Measurements from ENCODE around the gene EPN2. TPM values are rescaled to one million over a fixed set of nuclear protein-coding genes. Genes with fewer than 3 reads are reported as not detected.
A peak's percentile ranks its signal among the peaks of the same experiment; 100 is the strongest.

Gene EPN2
- polyA plus RNA-seq, 4 donors, result 45.2 to 52.9 (median 47.5) TPM

GRCh38 chr17:19361326-19361725 is 124.2 kb downstream of the EPN2 start:
- no peak for DNase-seq (ENCODE audit: low read depth in 4 of 4, low spot score in 2 of 4)

GRCh38 chr17:19361944-19362276 is 124.7 kb downstream of the EPN2 start:
- DNase-seq (ENCODE audit: low read depth in 4 of 4, low spot score in 2 of 4), result no peak

GRCh38 chr17:19362277-19363113 is 125.3 kb downstream of the EPN2 start, which contains the start of gene B9D1:
B9D1 (minus strand) TSS chr17:19362723; CDS start chr17:19362569, 154 bp downstream.
- DNase-seq (ENCODE audit: low read depth in 4 of 4, low spot score in 2 of 4), result peak; percentile 85 to 94 (median 90)

- DNase-seq (ENCODE audit: low read depth in 4 of 4, low spot score in 2 of 4), result no peak
Observed at GRCh38 chr17:19363114-19363438, 125.9 kb downstream of the EPN2 start.

- DNase-seq (ENCODE audit: low read depth in 4 of 4, low spot score in 2 of 4), result no peak
Observed at GRCh38 chr17:19363460-19364035, 126.4 kb downstream of the EPN2 start.

GRCh38 chr17:19364699-19365498 is 127.7 kb downstream of the EPN2 start:
- no peak for DNase-seq (ENCODE audit: low read depth in 4 of 4, low spot score in 2 of 4)

- DNase-seq (ENCODE audit: low read depth in 4 of 4, low spot score in 2 of 4), result no peak
Observed at GRCh38 chr17:19365499-19365817, 128.3 kb downstream of the EPN2 start.

GRCh38 chr17:19365833-19366636 is 128.9 kb downstream of the EPN2 start:
- DNase-seq (ENCODE audit: low read depth in 4 of 4, low spot score in 2 of 4), result no peak

- no peak for DNase-seq (ENCODE audit: low read depth in 4 of 4, low spot score in 2 of 4)
Observed at GRCh38 chr17:19366637-19366972, 129.4 kb downstream of the EPN2 start.

GRCh38 chr17:19368229-19368628 is 131.1 kb downstream of the EPN2 start:
- DNase-seq (ENCODE audit: low read depth in 4 of 4, low spot score in 2 of 4), result no peak

- DNase-seq (ENCODE audit: low read depth in 4 of 4, low spot score in 2 of 4), result no peak
Observed at GRCh38 chr17:19369107-19369778, 132.1 kb downstream of the EPN2 start.

- DNase-seq (ENCODE audit: low read depth in 4 of 4, low spot score in 2 of 4), result no peak
Observed at GRCh38 chr17:19369846-19370492, 132.8 kb downstream of the EPN2 start.

GRCh38 chr17:19370493-19370960 is 133.4 kb downstream of the EPN2 start:
- DNase-seq (ENCODE audit: low read depth in 4 of 4, low spot score in 2 of 4), result no peak

GRCh38 chr17:19371259-19372010 is 134.3 kb downstream of the EPN2 start:
- DNase-seq (ENCODE audit: low read depth in 4 of 4, low spot score in 2 of 4), result no peak

GRCh38 chr17:19372011-19372370 is 134.8 kb downstream of the EPN2 start:
- DNase-seq (ENCODE audit: low read depth in 4 of 4, low spot score in 2 of 4), result no peak

GRCh38 chr17:19372439-19372838 is 135.3 kb downstream of the EPN2 start:
- DNase-seq (ENCODE audit: low read depth in 4 of 4, low spot score in 2 of 4), result no peak

GRCh38 chr17:19372866-19373504 is 135.8 kb downstream of the EPN2 start:
- no peak for DNase-seq (ENCODE audit: low read depth in 4 of 4, low spot score in 2 of 4)

GRCh38 chr17:19374136-19374535 is 137.0 kb downstream of the EPN2 start:
- no peak for DNase-seq (ENCODE audit: low read depth in 4 of 4, low spot score in 2 of 4)

- no peak for DNase-seq (ENCODE audit: low read depth in 4 of 4, low spot score in 2 of 4)
Observed at GRCh38 chr17:19375732-19376131, 138.6 kb downstream of the EPN2 start.

Measured in left renal cortex interstitium (tissue), 4 donors.